ENCODE results near the gene CDH23.

GRCh38 chr10:71623986-71624291 lies 227.2 kb downstream of the CDH23 start:
- TF ChIP-seq CTCF (conservative IDR thresholded peaks at IDR 0.05 in 1 of 2, IDR thresholded peaks at IDR 0.05 in 1 of 2; ENCODE audit: extremely low read depth in 1 of 2, insufficient read depth in 1 of 2, low read depth in 1 of 2, low read length in 2 of 2) (no peak), EZH2 (IDR thresholded peaks at IDR 0.05; ENCODE audit: borderline replicate concordance, low read length) (no peak)
